K562 (cell line): Measurements from ENCODE around the gene OR51V1. TPM values are rescaled to one million over a fixed set of nuclear protein-coding genes. Genes with fewer than 3 reads are reported as not detected.

Experiments used
- ATAC-seq: fragments of 200-7000 bp; cut with Tn5 transposase; 3 replicates; pipeline ENCODE4 v1.9.1; 2020; ENCODE audit warnings: moderate library complexity
- BruUV-seq: library from RNA; stranded (reverse); fragments of 400-500 nt; replicated peaks from 2 replicates; lab custom pipeline; 2021; lab: Mats Ljungman, UMichigan
- CTCF ChIA-PET: fragments of 300-600 bp; formaldehyde crosslinking; extraction: SDS; loops from one replicate; lab custom pipeline; 2021; ENCODE audit warnings: low intra/inter-chr PET ratio; lab: Yijun Ruan, JAX
- POLR2A ChIA-PET: fragments of 300-600, 350-650 bp; sonication (Branson Sonifier 250); formaldehyde crosslinking; extraction: SDS; loops from one replicate; lab custom pipeline; 2021; ENCODE audit warnings: antibody characterized with exemption, inconsistent platforms; lab: Yijun Ruan, JAX
- DNase-seq, 4 experiments: peaks; one replicate each; pipeline versions ENCODE4 v3.0.0 to v3.0.0-alpha.2; 2011 to 2018; ENCODE audit warnings: low spot score in 3 of 4, mixed read lengths in 3 of 4; ENCODE audit errors: extremely low read depth in 1 of 4
- FAIRE-seq: peaks from 2 replicates; lab custom pipeline; 2011; peaks lifted over from hg19 to GRCh38; lab: Jason Lieb, UNC
- H2AFZ ChIP-seq: 2 replicates; pipeline ENCODE4 v1.6.0; 2011; ENCODE audit warnings: low read depth, low read length, control low read depth, inconsistent platforms
- H3K27ac ChIP-seq: fragments of 200-600 bp; 3 replicates; pipeline ENCODE4 v1.8.0; 2011; ENCODE audit warnings: low read depth, mild to moderate bottlenecking, control low read depth, inconsistent platforms, low read length, moderate library complexity, mixed read lengths; ENCODE audit errors: extremely low read depth
- H3K27me3 ChIP-seq, 2 experiments: fragments of 300-600 bp in 1 of 2; 2 replicates in 1 of 2; 3 replicates in 1 of 2; pipeline versions ENCODE4 v1.6.0 to v1.8.0; 2011; ENCODE audit warnings: inconsistent platforms in 2 of 2, low read length in 2 of 2, mild to moderate bottlenecking in 1 of 2, mixed read lengths in 1 of 2, moderate library complexity in 1 of 2; ENCODE audit not compliant: control insufficient read depth in 2 of 2, insufficient read depth in 2 of 2
- H3K36me3 ChIP-seq: fragments of 300-600 bp; 3 replicates; pipeline ENCODE4 v1.8.0; 2011; ENCODE audit warnings: mild to moderate bottlenecking, low read length, inconsistent platforms; ENCODE audit not compliant: control insufficient read depth, insufficient read depth
- H3K4me1 ChIP-seq, 2 experiments: fragments of 200-600 bp in 1 of 2; replicated peaks in 1 of 2; 2 replicates in 1 of 2; 3 replicates in 1 of 2; pipeline versions ENCODE4 v1.5.1 to v1.8.0; 2011; ENCODE audit warnings: inconsistent platforms in 2 of 2, low read length in 2 of 2, mild to moderate bottlenecking in 1 of 2, mixed read lengths in 1 of 2, moderate library complexity in 1 of 2; ENCODE audit not compliant: control insufficient read depth in 2 of 2, insufficient read depth in 2 of 2
- H3K4me2 ChIP-seq: 2 replicates; pipeline ENCODE4 v1.6.1; 2011; ENCODE audit warnings: low read length, control low read depth, inconsistent platforms, mixed read lengths; ENCODE audit not compliant: insufficient read depth
- H3K4me3 ChIP-seq: fragments of 200-600 bp; sonication (generic), shearing (Covaris generic); 2 replicates; pipeline ENCODE4 v1.5.1; 2016; ENCODE audit warnings: control low read depth, inconsistent platforms
- H3K79me2 ChIP-seq: fragments of 200-600 bp; 3 replicates; pipeline ENCODE4 v1.8.0; 2011; ENCODE audit warnings: low read length, inconsistent platforms; ENCODE audit not compliant: control insufficient read depth, insufficient read depth
- H3K9ac ChIP-seq, 2 experiments: 2 replicates each; pipeline versions ENCODE4 v1.6.0 to v1.6.1; 2011; ENCODE audit warnings: low read depth in 2 of 2, low read length in 2 of 2, control low read depth in 1 of 2, inconsistent platforms in 1 of 2, mild to moderate bottlenecking in 1 of 2, mixed read lengths in 1 of 2; ENCODE audit not compliant: insufficient read depth in 1 of 2
- H3K9me1 ChIP-seq: one replicate; pipeline ENCODE4 v1.6.0; 2011; ENCODE audit warnings: inconsistent platforms, mild to moderate bottlenecking, low read length, moderate library complexity; ENCODE audit not compliant: control insufficient read depth, insufficient read depth
- H3K9me3 ChIP-seq: replicated peaks from 2 replicates; pipeline ENCODE4 v1.5.1; 2011; ENCODE audit warnings: low read depth, low read length, inconsistent platforms; ENCODE audit not compliant: control insufficient read depth, insufficient read depth
- H4K20me1 ChIP-seq: replicated peaks from 2 replicates; pipeline ENCODE4 v1.6.1; 2011; ENCODE audit warnings: low read length, inconsistent platforms, mixed read lengths; ENCODE audit not compliant: control insufficient read depth, insufficient read depth
- E2F3 ChIP-seq: fragments of 250-450 bp; sonication (Bioruptor Pico); IDR thresholded peaks from 2 replicates; pipeline ENCODE4 v1.4.0; 2020; ENCODE audit warnings: mild to moderate bottlenecking
- ZNF77 ChIP-seq: fragments of 250-450 bp; sonication (Bioruptor Pico); IDR thresholded peaks from 2 replicates; pipeline ENCODE4 v1.5.0; 2020
- WGBS: fragments of 100-300 bp; shearing (Covaris generic); methylation state at CpG from one replicate; pipeline ENCODE4 v1.1.6; 2016; ENCODE audit warnings: low coverage, mixed read lengths; ENCODE audit not compliant: insufficient coverage; ENCODE audit errors: missing lambda C conversion rate; 5-methylcytosine and 5-hydroxymethylcytosine counted together
- in situ Hi-C: fragments of 300-500 bp; cut with MboI; formaldehyde crosslinking; loops from 4 replicates; pipeline ENCODE4 v1.15.0; 2018; ENCODE audit warnings: inconsistent platforms, mixed read lengths
- intact Hi-C: fragments of 100-400 bp; cut with micrococcal nuclease; formaldehyde crosslinking; loops from 2 replicates; pipeline ENCODE4 v1.14.2; 2022
- polyA plus RNA-seq, 8 experiments: library from polyadenylated mRNA; depleted of rRNA in 4 of 8; stranded (reverse) in 5 of 8; unstranded in 3 of 8; fragments of >200 nt; fragmentation: Nextera tagmentation in 2 of 8; fragmentation: Illumina TruSeq in 1 of 8; extraction: Ambion mirVana in 2 of 8; extraction: Trizol in 1 of 8; gene quantifications; 2 replicates each; pipeline versions ENCODE4 v1.2.1 to v1.2.3, GENCODE V29; 2011 to 2014; ENCODE audit warnings: inconsistent platforms in 1 of 8, missing spikeins in 1 of 8
- total RNA-seq, 7 experiments: library from RNA; depleted of rRNA in 6 of 7; stranded (reverse); fragments of >200 nt in 6 of 7; fragmentation: Illumina TruSeq in 2 of 7; extraction: Trizol in 2 of 7; gene quantifications; 2 replicates each; pipeline versions ENCODE4 v1.2.1 to v1.2.3, GENCODE V29; 2011 to 2021; ENCODE audit warnings: low replicate concordance in 1 of 7
- TF ChIP-seq, protein P1 (sequence below), 2 experiments: fragments of 450-650 bp in 1 of 2; IDR thresholded peaks; 2 replicates each; pipeline ENCODE4 v1.6.1; 2011 to 2017; ENCODE audit warnings: low read depth in 2 of 2, antibody characterized with exemption in 1 of 2, borderline replicate concordance in 1 of 2, low read length in 1 of 2, mild to moderate bottlenecking in 1 of 2, mixed read lengths in 1 of 2; ENCODE audit not compliant: control insufficient read depth in 1 of 2
- TF ChIP-seq, protein P2 (sequence below): fragments of 250-450 bp; sonication (Bioruptor Pico); IDR thresholded peaks from 2 replicates; pipeline ENCODE4 v1.4.0; 2020; ENCODE audit warnings: borderline replicate concordance
- TF ChIP-seq, protein P3 (sequence below): sonication (generic); formaldehyde crosslinking; IDR thresholded peaks from 2 replicates; pipeline ENCODE4 v1.8.0; 2023; ENCODE audit warnings: mild to moderate bottlenecking, missing genetic modification reagents

Gene OR51V1
- total and polyA plus RNA-seq, 9 of the 15 experiments (the other 6 are each of a cell fraction or from before 2014, with no cell fraction given) = not detected

- Histone ChIP-seq H4K20me1 (no peaks in the 10 kb centered on the region), H3K4me3 (no peak overlapping the region), H3K4me1 (peaks cover 16 to 30% of the 10 kb centered on the region in 2 experiments), H3K27me3 (no peaks in the 10 kb centered on the region), H3K27ac (no peak overlapping the region), H3K9ac (no peak overlapping the region), H3K9me3 (no peaks in the 10 kb centered on the region), H3K4me2 (no peak overlapping the region), H2AFZ (no peak overlapping the region), H3K9me1 (no peaks in the 10 kb centered on the region), H3K79me2 (no peaks in the 10 kb centered on the region), H3K36me3 (no peaks in the 10 kb centered on the region)
- ChIA-PET CTCF (no interaction called here), POLR2A (interaction anchor here (1.0 to 1.6 kb wide), 3 partner anchors 9 to 19 kb away, joined by 3 to 5 read pairs (median 4); no protein-coding TSS in a partner anchor)
- 71% methylated on average over 1 of the region's 1 CpG for WGBS
- DNase-seq (no peak), ATAC-seq (no peak), FAIRE-seq (no peak)
- no TSS peak for BruUV-seq
- TF ChIP-seq ZNF77 = no peak
- TF ChIP-seq, protein P1, sequence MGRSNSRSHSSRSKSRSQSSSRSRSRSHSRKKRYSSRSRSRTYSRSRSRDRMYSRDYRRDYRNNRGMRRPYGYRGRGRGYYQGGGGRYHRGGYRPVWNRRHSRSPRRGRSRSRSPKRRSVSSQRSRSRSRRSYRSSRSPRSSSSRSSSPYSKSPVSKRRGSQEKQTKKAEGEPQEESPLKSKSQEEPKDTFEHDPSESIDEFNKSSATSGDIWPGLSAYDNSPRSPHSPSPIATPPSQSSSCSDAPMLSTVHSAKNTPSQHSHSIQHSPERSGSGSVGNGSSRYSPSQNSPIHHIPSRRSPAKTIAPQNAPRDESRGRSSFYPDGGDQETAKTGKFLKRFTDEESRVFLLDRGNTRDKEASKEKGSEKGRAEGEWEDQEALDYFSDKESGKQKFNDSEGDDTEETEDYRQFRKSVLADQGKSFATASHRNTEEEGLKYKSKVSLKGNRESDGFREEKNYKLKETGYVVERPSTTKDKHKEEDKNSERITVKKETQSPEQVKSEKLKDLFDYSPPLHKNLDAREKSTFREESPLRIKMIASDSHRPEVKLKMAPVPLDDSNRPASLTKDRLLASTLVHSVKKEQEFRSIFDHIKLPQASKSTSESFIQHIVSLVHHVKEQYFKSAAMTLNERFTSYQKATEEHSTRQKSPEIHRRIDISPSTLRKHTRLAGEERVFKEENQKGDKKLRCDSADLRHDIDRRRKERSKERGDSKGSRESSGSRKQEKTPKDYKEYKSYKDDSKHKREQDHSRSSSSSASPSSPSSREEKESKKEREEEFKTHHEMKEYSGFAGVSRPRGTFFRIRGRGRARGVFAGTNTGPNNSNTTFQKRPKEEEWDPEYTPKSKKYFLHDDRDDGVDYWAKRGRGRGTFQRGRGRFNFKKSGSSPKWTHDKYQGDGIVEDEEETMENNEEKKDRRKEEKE (IDR thresholded peaks at IDR 0.05; ENCODE audit: borderline replicate concordance in 1 of 2, control insufficient read depth in 1 of 2, low read depth in 2 of 2, low read length in 1 of 2) = no peak
- TF ChIP-seq E2F3 (CRISPR knock-in tag) = no peak
- TF ChIP-seq, protein P2, sequence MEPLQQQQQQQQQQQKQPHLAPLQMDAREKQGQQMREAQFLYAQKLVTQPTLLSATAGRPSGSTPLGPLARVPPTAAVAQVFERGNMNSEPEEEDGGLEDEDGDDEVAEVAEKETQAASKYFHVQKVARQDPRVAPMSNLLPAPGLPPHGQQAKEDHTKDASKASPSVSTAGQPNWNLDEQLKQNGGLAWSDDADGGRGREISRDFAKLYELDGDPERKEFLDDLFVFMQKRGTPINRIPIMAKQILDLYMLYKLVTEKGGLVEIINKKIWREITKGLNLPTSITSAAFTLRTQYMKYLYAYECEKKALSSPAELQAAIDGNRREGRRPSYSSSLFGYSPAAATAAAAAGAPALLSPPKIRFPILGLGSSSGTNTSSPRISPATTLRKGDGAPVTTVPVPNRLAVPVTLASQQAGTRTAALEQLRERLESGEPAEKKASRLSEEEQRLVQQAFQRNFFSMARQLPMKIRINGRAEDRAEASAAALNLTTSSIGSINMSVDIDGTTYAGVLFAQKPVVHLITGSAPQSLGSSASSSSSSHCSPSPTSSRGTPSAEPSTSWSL (CRISPR knock-in tag) = no peak
- TF ChIP-seq, protein P3, sequence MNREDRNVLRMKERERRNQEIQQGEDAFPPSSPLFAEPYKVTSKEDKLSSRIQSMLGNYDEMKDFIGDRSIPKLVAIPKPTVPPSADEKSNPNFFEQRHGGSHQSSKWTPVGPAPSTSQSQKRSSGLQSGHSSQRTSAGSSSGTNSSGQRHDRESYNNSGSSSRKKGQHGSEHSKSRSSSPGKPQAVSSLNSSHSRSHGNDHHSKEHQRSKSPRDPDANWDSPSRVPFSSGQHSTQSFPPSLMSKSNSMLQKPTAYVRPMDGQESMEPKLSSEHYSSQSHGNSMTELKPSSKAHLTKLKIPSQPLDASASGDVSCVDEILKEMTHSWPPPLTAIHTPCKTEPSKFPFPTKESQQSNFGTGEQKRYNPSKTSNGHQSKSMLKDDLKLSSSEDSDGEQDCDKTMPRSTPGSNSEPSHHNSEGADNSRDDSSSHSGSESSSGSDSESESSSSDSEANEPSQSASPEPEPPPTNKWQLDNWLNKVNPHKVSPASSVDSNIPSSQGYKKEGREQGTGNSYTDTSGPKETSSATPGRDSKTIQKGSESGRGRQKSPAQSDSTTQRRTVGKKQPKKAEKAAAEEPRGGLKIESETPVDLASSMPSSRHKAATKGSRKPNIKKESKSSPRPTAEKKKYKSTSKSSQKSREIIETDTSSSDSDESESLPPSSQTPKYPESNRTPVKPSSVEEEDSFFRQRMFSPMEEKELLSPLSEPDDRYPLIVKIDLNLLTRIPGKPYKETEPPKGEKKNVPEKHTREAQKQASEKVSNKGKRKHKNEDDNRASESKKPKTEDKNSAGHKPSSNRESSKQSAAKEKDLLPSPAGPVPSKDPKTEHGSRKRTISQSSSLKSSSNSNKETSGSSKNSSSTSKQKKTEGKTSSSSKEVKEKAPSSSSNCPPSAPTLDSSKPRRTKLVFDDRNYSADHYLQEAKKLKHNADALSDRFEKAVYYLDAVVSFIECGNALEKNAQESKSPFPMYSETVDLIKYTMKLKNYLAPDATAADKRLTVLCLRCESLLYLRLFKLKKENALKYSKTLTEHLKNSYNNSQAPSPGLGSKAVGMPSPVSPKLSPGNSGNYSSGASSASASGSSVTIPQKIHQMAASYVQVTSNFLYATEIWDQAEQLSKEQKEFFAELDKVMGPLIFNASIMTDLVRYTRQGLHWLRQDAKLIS (CRISPR knock-in tag) = no peak
- in situ Hi-C loops (no loop called here), intact Hi-C loops (no loop called here)
Measured at GRCh38 chr11:5229356-5229755, 28.9 kb upstream of the OR51V1 start.
